IMR-90 (cell line): Measurements from ENCODE around the gene GYG2. TPM values are rescaled to one million over a fixed set of nuclear protein-coding genes. Genes with fewer than 3 reads are reported as not detected.

Source experiments
- ATAC-seq: fragments of 200-7000 bp; cut with Tn5 transposase; 2 replicates; pipeline ENCODE4 v1.9.1; 2020; ENCODE audit warnings: low read depth, mild to moderate bottlenecking, moderate library complexity
- BruUV-seq: library from RNA; stranded (reverse); fragments of 400-500 nt; replicated peaks from 2 replicates; lab custom pipeline; 2021; lab: Mats Ljungman, UMichigan
- CTCF ChIA-PET: fragments of 300-600 bp; formaldehyde crosslinking; extraction: SDS; loops from one replicate; lab custom pipeline; 2021; ENCODE audit warnings: antibody characterized with exemption; lab: Yijun Ruan, JAX
- POLR2A ChIA-PET: fragments of 300-600 bp; sonication (Branson Sonifier 250); formaldehyde crosslinking; loops from one replicate; lab custom pipeline; 2022; ENCODE audit warnings: antibody characterized with exemption; ENCODE audit not compliant: unreplicated experiment; lab: Charles Lee
- DNase-seq: peaks from one replicate; pipeline ENCODE4 v3.0.0; 2013
- H2AFZ ChIP-seq: replicated peaks from 2 replicates; pipeline ENCODE3; 2013; ENCODE audit warnings: low read length, mild to moderate bottlenecking; ENCODE audit not compliant: poor library complexity
- H2AK5ac ChIP-seq: 2 replicates; pipeline ENCODE4 v1.6.1; 2013; ENCODE audit warnings: low read depth, low read length, inconsistent platforms
- H2AK9ac ChIP-seq: replicated peaks from 2 replicates; pipeline ENCODE3; 2013; ENCODE audit warnings: mild to moderate bottlenecking, low read depth, low read length, moderate library complexity; ENCODE audit not compliant: poor library complexity
- H2BK120ac ChIP-seq: 2 replicates; pipeline ENCODE4 v1.6.1; 2013; ENCODE audit warnings: low read depth, low read length, inconsistent platforms
- H2BK15ac ChIP-seq: 3 replicates; pipeline ENCODE4 v1.6.1; 2013; ENCODE audit warnings: low read depth, low read length, inconsistent platforms
- H2BK20ac ChIP-seq: 2 replicates; pipeline ENCODE4 v1.6.1; 2013; ENCODE audit warnings: low read depth, mild to moderate bottlenecking, inconsistent platforms, low read length, moderate library complexity
- H2BK5ac ChIP-seq: 2 replicates; pipeline ENCODE4 v1.6.1; 2013; ENCODE audit warnings: mild to moderate bottlenecking, low read depth, low read length, inconsistent platforms; ENCODE audit not compliant: poor library complexity, severe bottlenecking
- H3K14ac ChIP-seq: replicated peaks from 2 replicates; pipeline ENCODE4 v1.6.1; 2013; ENCODE audit warnings: low read depth, low read length, inconsistent platforms
- H3K18ac ChIP-seq: 2 replicates; pipeline ENCODE4 v1.6.1; 2013; ENCODE audit warnings: low read depth, low read length, control low read depth
- H3K23ac ChIP-seq: 2 replicates; pipeline ENCODE4 v1.6.1; 2013; ENCODE audit warnings: low read depth, low read length, inconsistent platforms
- H3K27ac ChIP-seq: 2 replicates; pipeline ENCODE4 v1.5.1; 2013; ENCODE audit warnings: mild to moderate bottlenecking, control low read depth, low read length; ENCODE audit not compliant: insufficient read depth
- H3K27me3 ChIP-seq: 2 replicates; pipeline ENCODE4 v1.6.1; 2013; ENCODE audit warnings: low read length; ENCODE audit not compliant: control insufficient read depth, insufficient read depth
- H3K36me3 ChIP-seq: 2 replicates; pipeline ENCODE4 v1.6.1; 2013; ENCODE audit warnings: low read length, mixed read lengths; ENCODE audit not compliant: control insufficient read depth, insufficient read depth
- H3K4ac ChIP-seq: 2 replicates; pipeline ENCODE4 v1.6.1; 2013; ENCODE audit warnings: low read depth, low read length, inconsistent platforms
- H3K4me1 ChIP-seq: 2 replicates; pipeline ENCODE4 v1.6.1; 2013; ENCODE audit warnings: low read length, mixed read lengths; ENCODE audit not compliant: control insufficient read depth, insufficient read depth
- H3K4me2 ChIP-seq: 2 replicates; pipeline ENCODE4 v1.6.1; 2013; ENCODE audit warnings: low read depth, mild to moderate bottlenecking, control low read depth, low read length, moderate library complexity
- H3K4me3 ChIP-seq: 2 replicates; pipeline ENCODE4 v1.5.1; 2013; ENCODE audit warnings: low read depth, mild to moderate bottlenecking, control low read depth, low read length, moderate library complexity; ENCODE audit not compliant: insufficient read depth
- H3K56ac ChIP-seq: 2 replicates; pipeline ENCODE4 v1.6.1; 2013; ENCODE audit warnings: low read length, inconsistent platforms; ENCODE audit not compliant: insufficient read depth; ENCODE audit errors: extremely low read depth
- H3K79me1 ChIP-seq, 2 experiments: 2 replicates each; pipeline ENCODE4 v1.6.1; 2013; ENCODE audit warnings: low read length in 2 of 2, inconsistent platforms in 1 of 2, low read depth in 1 of 2
- H3K9ac ChIP-seq: 2 replicates; pipeline ENCODE4 v1.6.1; 2013; ENCODE audit warnings: low read depth, low read length, control low read depth
- H3K9me1 ChIP-seq: 2 replicates; pipeline ENCODE4 v1.6.1; 2013; ENCODE audit warnings: low read length, inconsistent platforms; ENCODE audit not compliant: insufficient read depth
- H3K9me3 ChIP-seq: 2 replicates; pipeline ENCODE4 v1.6.1; 2013; ENCODE audit warnings: low read length; ENCODE audit not compliant: control insufficient read depth, insufficient read depth
- H4K20me1 ChIP-seq: 2 replicates; pipeline ENCODE4 v1.6.1; 2013; ENCODE audit warnings: low read length, inconsistent platforms; ENCODE audit not compliant: insufficient read depth
- H4K5ac ChIP-seq: 2 replicates; pipeline ENCODE4 v1.6.1; 2013; ENCODE audit warnings: mild to moderate bottlenecking, low read depth, low read length, control low read depth
- H4K8ac ChIP-seq, 2 experiments: 2 replicates each; pipeline ENCODE4 v1.6.1; 2013; ENCODE audit warnings: low read depth in 2 of 2, low read length in 2 of 2, control low read depth in 1 of 2, inconsistent platforms in 1 of 2
- H4K91ac ChIP-seq: 2 replicates; pipeline ENCODE4 v1.6.1; 2013; ENCODE audit warnings: low read depth, low read length, inconsistent platforms; ENCODE audit not compliant: insufficient read depth
- BHLHE40 ChIP-seq: fragments of 150-350 bp; IDR thresholded peaks from 2 replicates; pipeline ENCODE4 v1.6.1; 2016; ENCODE audit warnings: mild to moderate bottlenecking, low read depth, low read length
- CEBPB ChIP-seq: IDR thresholded peaks from 2 replicates; pipeline ENCODE4 v1.6.1; 2012; ENCODE audit warnings: low read depth, low read length, improper control_type of control experiment
- CHD1 ChIP-seq: IDR thresholded peaks from 2 replicates; pipeline ENCODE4 v1.6.1; 2012; ENCODE audit warnings: low read depth, low read length, improper control_type of control experiment
- CTCF ChIP-seq: conservative IDR thresholded peaks from 2 replicates; pipeline ENCODE4 v1.5.1; 2012; ENCODE audit warnings: mild to moderate bottlenecking, low read depth, low read length, improper control_type of control experiment
- ELK1 ChIP-seq: fragments of 150-350 bp; IDR thresholded peaks from 2 replicates; pipeline ENCODE4 v1.6.1; 2016; ENCODE audit warnings: low read depth, mild to moderate bottlenecking, low read length, moderate library complexity, borderline replicate concordance
- FOS ChIP-seq: fragments of 150-350 bp; IDR thresholded peaks from 2 replicates; pipeline ENCODE4 v1.6.1; 2016; ENCODE audit warnings: low read depth, low read length
- MAFK ChIP-seq: IDR thresholded peaks from 2 replicates; pipeline ENCODE4 v1.6.1; 2012; ENCODE audit warnings: low read depth, low read length, improper control_type of control experiment
- MAZ ChIP-seq: IDR thresholded peaks from 2 replicates; pipeline ENCODE4 v1.6.1; 2012; ENCODE audit warnings: low read depth, mild to moderate bottlenecking, low read length, improper control_type of control experiment, moderate library complexity, borderline replicate concordance
- POLR2A ChIP-seq: IDR thresholded peaks from 2 replicates; pipeline ENCODE4 v1.6.1; 2012; ENCODE audit warnings: mild to moderate bottlenecking, low read depth, low read length
- RAD21 ChIP-seq: IDR thresholded peaks from 2 replicates; pipeline ENCODE4 v1.6.1; 2012; ENCODE audit warnings: low read length, improper control_type of control experiment
- RCOR1 ChIP-seq: IDR thresholded peaks from 2 replicates; pipeline ENCODE4 v1.6.1; 2012; ENCODE audit warnings: mild to moderate bottlenecking, low read length, improper control_type of control experiment; ENCODE audit not compliant: insufficient replicate concordance
- RFX5 ChIP-seq: IDR thresholded peaks from 2 replicates; pipeline ENCODE4 v1.8.0; 2012; ENCODE audit warnings: low read depth, mild to moderate bottlenecking, low read length, moderate library complexity
- USF2 ChIP-seq: fragments of 150-350 bp; IDR thresholded peaks from 2 replicates; pipeline ENCODE4 v1.6.1; 2017; ENCODE audit warnings: mild to moderate bottlenecking, antibody characterized with exemption, low read length, low read depth
- WGBS, 2 experiments: methylation state at CpG; one replicate each; pipeline versions ENCODE4 v1.1.5 to v1.1.7; 2013; ENCODE audit warnings: missing lambda C conversion rate in 2 of 2; ENCODE audit not compliant: insufficient read length in 1 of 2; ENCODE audit errors: extremely low coverage in 2 of 2; 5-methylcytosine and 5-hydroxymethylcytosine counted together
- dilution Hi-C: fragments of 300-500 bp; cut with HindIII; formaldehyde crosslinking; loops from one replicate; pipeline ENCODE4 v1.14.3; 2018; ENCODE audit warnings: low sequenced_read_pairs; ENCODE audit not compliant: unreplicated experiment
- in situ Hi-C: fragments of 300-500 bp; cut with MboI; formaldehyde crosslinking; loops from 3 replicates; pipeline ENCODE4 v1.14.3; 2019; ENCODE audit warnings: low sequenced_read_pairs, inconsistent platforms, mixed read lengths
- intact Hi-C: fragments of 100-400 bp; cut with micrococcal nuclease; formaldehyde crosslinking; loops from 2 replicates; pipeline ENCODE4 v1.10.0; 2022
- polyA plus RNA-seq, 3 experiments: library from polyadenylated mRNA; depleted of rRNA; stranded (reverse); fragments of >200 nt; gene quantifications; 2 replicates each; pipeline ENCODE4 v1.2.3, GENCODE V29; 2012; ENCODE audit warnings: low replicate concordance in 1 of 3
- total RNA-seq: library from RNA; depleted of rRNA; stranded (reverse); fragments of >200 nt; gene quantifications from 2 replicates; pipeline ENCODE4 v1.2.3, GENCODE V29; 2012

Gene GYG2
- total and polyA plus RNA-seq, 2 of the 4 experiments (the other 2 are of a cell fraction) = 9.6 to 13.1 TPM

- Histone ChIP-seq H3K4ac (no peak overlapping the region), H3K9me3 (peaks cover 3% of the 10 kb centered on the region; the same call in 1 of the 2 replicates), H3K18ac (no peak overlapping the region), H3K9me1 (no peaks in the 10 kb centered on the region), H3K36me3 (peaks cover 4% of the 10 kb centered on the region; the same call in 1 of the 2 replicates), H3K27me3 (no peaks in the 10 kb centered on the region), H2BK15ac (no peak overlapping the region), H3K79me1 (no peaks in the 10 kb centered on the region), H3K9ac (no peak overlapping the region), H4K5ac (no peak overlapping the region), H2AK5ac (no peak overlapping the region), H4K20me1 (no peaks in the 10 kb centered on the region), H3K27ac (no peak overlapping the region), H2BK5ac (no peak overlapping the region), H3K4me2 (no peak overlapping the region), H2BK20ac (no peak overlapping the region), H3K4me1 (no peaks in the 10 kb centered on the region), H3K4me3 (no peak overlapping the region), H2AFZ (no peak overlapping the region), H2AK9ac (no peak overlapping the region), H3K56ac (no peak overlapping the region), H3K23ac (no peak overlapping the region), H4K91ac (no peak overlapping the region), H4K8ac (no peak overlapping the region), H2BK120ac (no peak overlapping the region), H3K14ac (no peak overlapping the region)
- POLR2A ChIA-PET = no interaction called here
- intact Hi-C loops = no loop called here
- no peak for DNase-seq
- in situ Hi-C loops = no loop called here
- no TSS peak for BruUV-seq
- no peak for ATAC-seq
- CTCF ChIA-PET = no interaction called here
- WGBS, 2 experiments = no CpG with 5 or more reads among the region's 3 CpGs
- dilution Hi-C loops = no loop called here
- no peak for TF ChIP-seq CTCF
- TF ChIP-seq CEBPB = no peak
- no peak for TF ChIP-seq RCOR1
- no peak for TF ChIP-seq MAZ
- TF ChIP-seq BHLHE40 = no peak
- TF ChIP-seq CHD1 = no peak
- TF ChIP-seq POLR2A = no peak
- no peak for TF ChIP-seq RAD21
- TF ChIP-seq ELK1 = no peak
- no peak for TF ChIP-seq FOS
- no peak for TF ChIP-seq RFX5
- TF ChIP-seq USF2 = no peak
- TF ChIP-seq MAFK = no peak
Observed at GRCh38 chrX:2910109-2910508, 81.4 kb downstream of the GYG2 start.
